BLaER1 (cell line): Measurements from ENCODE around the gene OBSCN.
A peak's percentile ranks its signal among the peaks of the same experiment; 100 is the strongest.

Source experiments
- H3K27ac ChIP-seq: shearing (Covaris generic); formaldehyde crosslinking; 2 replicates; pipeline ENCODE4 v1.8.1; 2022
- H3K27me3 ChIP-seq: shearing (Covaris generic); formaldehyde crosslinking; 2 replicates; pipeline ENCODE4 v1.8.1; 2022
- H3K36me3 ChIP-seq: shearing (Covaris generic); formaldehyde crosslinking; 2 replicates; pipeline ENCODE4 v1.8.1; 2022
- H3K4me1 ChIP-seq: shearing (Covaris generic); formaldehyde crosslinking; 2 replicates; pipeline ENCODE4 v1.8.1; 2022
- H3K4me2 ChIP-seq: shearing (Covaris generic); formaldehyde crosslinking; 2 replicates; pipeline ENCODE4 v1.8.1; 2022
- H3K4me3 ChIP-seq: shearing (Covaris generic); formaldehyde crosslinking; 2 replicates; pipeline ENCODE4 v1.8.1; 2022
- H3K9ac ChIP-seq: shearing (Covaris generic); formaldehyde crosslinking; 2 replicates; pipeline ENCODE4 v1.8.1; 2022
- H3K9me3 ChIP-seq: shearing (Covaris generic); formaldehyde crosslinking; 2 replicates; pipeline ENCODE4 v1.8.1; 2022
- H4K20me1 ChIP-seq: shearing (Covaris generic); formaldehyde crosslinking; 2 replicates; pipeline ENCODE4 v1.8.1; 2022
- Cebpa-rat ChIP-seq: shearing (Covaris generic); IDR thresholded peaks from 2 replicates; pipeline ENCODE4 v1.8.1; 2022

The OBSCN gene

GRCh38 chr1:228163776-228164519 is 43.9 kb upstream of the OBSCN start:
- peak overlapping the region; percentile 90 for H3K4me2 ChIP-seq

GRCh38 chr1:228164561-228165371 is 43.1 kb upstream of the OBSCN start:
- peak overlapping the region; percentile 90 for H3K4me2 ChIP-seq
- H3K27ac ChIP-seq: peak overlapping the region; percentile 78
- H3K36me3 ChIP-seq: no peaks in the 10 kb centered on the region; the same call in 1 of the 2 replicates
- H3K27me3 ChIP-seq: no peaks in the 10 kb centered on the region
- peak overlapping the region; percentile 84 for H3K9ac ChIP-seq
- H4K20me1 ChIP-seq: no peaks in the 10 kb centered on the region
- no peaks in the 10 kb centered on the region for H3K9me3 ChIP-seq
- peaks cover 56% of the 10 kb centered on the region for H3K4me1 ChIP-seq
- H3K4me3 ChIP-seq: peak overlapping the region; percentile 77
- no peak for TF ChIP-seq Cebpa-rat

More at GRCh38 chr1:228163776-228164519, 43.9 kb upstream of the OBSCN start:
- H3K9ac ChIP-seq: no peak overlapping the region
- no peaks in the 10 kb centered on the region; the same call in 1 of the 2 replicates for H3K36me3 ChIP-seq
- H3K9me3 ChIP-seq: no peaks in the 10 kb centered on the region
- H3K27ac ChIP-seq: peak overlapping the region; percentile 78; the same call in 1 of the 2 replicates
- no peaks in the 10 kb centered on the region for H3K27me3 ChIP-seq
- H4K20me1 ChIP-seq: no peaks in the 10 kb centered on the region
- H3K4me3 ChIP-seq: no peak overlapping the region
- H3K4me1 ChIP-seq: peaks cover 51% of the 10 kb centered on the region
- no peak for TF ChIP-seq Cebpa-rat

GRCh38 chr1:228165372-228166169 is 42.3 kb upstream of the OBSCN start, which contains the start of gene IBA57:
TSS of gene IBA57 (plus strand) at chr1:228165804. CDS start at chr1:228165817, 13 bp downstream.
- peak within 1 kb of the TSS; percentile 100 for H3K27ac ChIP-seq
- peaks cover 3% of the 10 kb centered on the region; the same call in 1 of the 2 replicates for H4K20me1 ChIP-seq
- no peaks in the 10 kb centered on the region for H3K27me3 ChIP-seq
- peak within 1 kb of the TSS; percentile 98 for H3K4me2 ChIP-seq
- H3K4me1 ChIP-seq: peaks cover 56% of the 10 kb centered on the region
- no peaks in the 10 kb centered on the region for H3K9me3 ChIP-seq
- no peak for TF ChIP-seq Cebpa-rat
- H3K36me3 ChIP-seq: no peaks in the 10 kb centered on the region; the same call in 1 of the 2 replicates
- peak within 1 kb of the TSS; percentile 77 for H3K4me3 ChIP-seq
- peak within 1 kb of the TSS; percentile 99 for H3K9ac ChIP-seq

GRCh38 chr1:228166170-228166936 is 41.5 kb upstream of the OBSCN start:
- H3K27ac ChIP-seq: peak overlapping the region; percentile 100
- H3K36me3 ChIP-seq: no peaks in the 10 kb centered on the region; the same call in 1 of the 2 replicates

GRCh38 chr1:228168563-228169270 is 39.1 kb upstream of the OBSCN start:
- no peak for TF ChIP-seq Cebpa-rat
- Histone ChIP-seq H3K9ac (no peak overlapping the region), H3K27ac (no peak overlapping the region), H3K36me3 (no peaks in the 10 kb centered on the region; the same call in 1 of the 2 replicates), H3K27me3 (no peaks in the 10 kb centered on the region), H3K9me3 (no peaks in the 10 kb centered on the region), H3K4me3 (no peak overlapping the region), H3K4me1 (peaks cover 37% of the 10 kb centered on the region), H4K20me1 (peaks cover 24% of the 10 kb centered on the region), H3K4me2 (no peak overlapping the region)

More at GRCh38 chr1:228166170-228166936, 41.5 kb upstream of the OBSCN start:
- peaks cover 55% of the 10 kb centered on the region for H3K4me1 ChIP-seq
- H3K4me2 ChIP-seq: peak overlapping the region; percentile 98
- peak overlapping the region; percentile 99 for H3K9ac ChIP-seq
- TF ChIP-seq Cebpa-rat: no peak
- H3K27me3 ChIP-seq: no peaks in the 10 kb centered on the region
- H3K9me3 ChIP-seq: no peaks in the 10 kb centered on the region
- H4K20me1 ChIP-seq: peaks cover 7% of the 10 kb centered on the region; the same call in 1 of the 2 replicates
- H3K4me3 ChIP-seq: peak overlapping the region; percentile 77

- no peak overlapping the region for H3K4me3 ChIP-seq
- H3K4me2 ChIP-seq: 0 out of 2 replicates have a peak overlapping the region, but pooled peaks have one; percentile 24
- no peak overlapping the region for H3K27ac ChIP-seq
- H3K27me3 ChIP-seq: no peaks in the 10 kb centered on the region
- H3K36me3 ChIP-seq: no peaks in the 10 kb centered on the region; the same call in 1 of the 2 replicates
- peaks cover 25% of the 10 kb centered on the region for H4K20me1 ChIP-seq
- H3K4me1 ChIP-seq: peaks cover 32% of the 10 kb centered on the region
- H3K9me3 ChIP-seq: no peaks in the 10 kb centered on the region
- no peak overlapping the region for H3K9ac ChIP-seq
- TF ChIP-seq Cebpa-rat: no peak
These were observed 38.5 kb upstream of the OBSCN start for GRCh38 chr1:228169345-228169744.

- Histone ChIP-seq H3K27ac (no peak overlapping the region), H3K9me3 (no peaks in the 10 kb centered on the region), H3K4me2 (no peak overlapping the region), H3K4me1 (peaks cover 38% of the 10 kb centered on the region), H3K36me3 (peaks cover 10% of the 10 kb centered on the region; the same call in 1 of the 2 replicates), H3K9ac (no peak overlapping the region), H4K20me1 (peaks cover 38% of the 10 kb centered on the region), H3K27me3 (no peaks in the 10 kb centered on the region), H3K4me3 (no peak overlapping the region)
- no peak for TF ChIP-seq Cebpa-rat
These were observed 37.2 kb upstream of the OBSCN start for GRCh38 chr1:228170666-228171065.

- Histone ChIP-seq H3K27me3 (no peaks in the 10 kb centered on the region), H3K9ac (no peak overlapping the region), H3K4me3 (no peak overlapping the region), H4K20me1 (peaks cover 45% of the 10 kb centered on the region), H3K9me3 (no peaks in the 10 kb centered on the region), H3K27ac (no peak overlapping the region; the same call in 1 of the 2 replicates), H3K36me3 (peaks cover 10% of the 10 kb centered on the region; the same call in 1 of the 2 replicates), H3K4me1 (peaks cover 43% of the 10 kb centered on the region), H3K4me2 (no peak overlapping the region)
- no peak for TF ChIP-seq Cebpa-rat
These were observed 36.5 kb upstream of the OBSCN start for GRCh38 chr1:228171221-228171891.
